HG02943 (cell line): ENCODE data around the gene STK11.

Experiments used
- ATAC-seq: cut with Tn5 transposase; IDR thresholded peaks from one replicate; pipeline ENCODE4 v1.9.1; 2021; ENCODE audit warnings: mild to moderate bottlenecking, low read depth, moderate library complexity; ENCODE audit not compliant: unreplicated experiment

The STK11 gene

GRCh38 chr19:1234051-1234954 is 28.7 kb downstream of the STK11 start:
- no peak for ATAC-seq

- ATAC-seq, result no peak
Observed at GRCh38 chr19:1234955-1235380, 29.4 kb downstream of the STK11 start.

GRCh38 chr19:1235625-1236538 is 30.3 kb downstream of the STK11 start:
- ATAC-seq, result no peak

- ATAC-seq, result no peak
Observed at GRCh38 chr19:1236576-1236975, 31.0 kb downstream of the STK11 start.

- ATAC-seq, result no peak
Observed at GRCh38 chr19:1237027-1237659, 31.6 kb downstream of the STK11 start.

- no peak for ATAC-seq
Observed at GRCh38 chr19:1237754-1238368, 32.3 kb downstream of the STK11 start, which contains the start of gene CBARP. Gene CBARP, minus strand, starts transcription at chr19:1238005. Its CDS starts 1,905 bp downstream, at chr19:1236100.

GRCh38 chr19:1238369-1239303 is 33.1 kb downstream of the STK11 start:
- no peak for ATAC-seq

GRCh38 chr19:1239420-1239795 is 33.8 kb downstream of the STK11 start:
- ATAC-seq, result no peak

- ATAC-seq, result no peak
Observed at GRCh38 chr19:1239796-1240737, 34.5 kb downstream of the STK11 start.

- ATAC-seq, result no peak
Observed at GRCh38 chr19:1240925-1241324, 35.3 kb downstream of the STK11 start.

GRCh38 chr19:1241417-1242095 is 36.0 kb downstream of the STK11 start, which contains the start of gene ATP5F1D:
Gene ATP5F1D, plus strand, starts transcription at chr19:1241751. Its CDS starts 100 bp downstream, at chr19:1241851.
- no peak for ATAC-seq

- ATAC-seq, result no peak
Observed at GRCh38 chr19:1243768-1244692, 38.5 kb downstream of the STK11 start.

GRCh38 chr19:1244693-1245451 is 39.3 kb downstream of the STK11 start:
- no peak for ATAC-seq

GRCh38 chr19:1245494-1246264 is 40.1 kb downstream of the STK11 start:
- no peak for ATAC-seq
